Measurements from ENCODE around the gene SORCS1. TPM values are rescaled to one million over a fixed set of nuclear protein-coding genes. Genes with fewer than 3 reads are reported as not detected.

The SORCS1 gene
- total RNA-seq, 1 experiment from 2014 or later: not detected

- no peaks in the 10 kb centered on the region for H3K9me2 ChIP-seq (ENCODE audit: insufficient read depth)
- ChIA-PET CTCF (no interaction called here), POLR2A (ENCODE audit: unreplicated experiment) (no interaction called here)
- no peak overlapping the region for H3K4me3 ChIP-seq
- intact Hi-C loops (cut with micrococcal nuclease; ENCODE audit: unreplicated experiment): no loop called here
- no peaks in the 10 kb centered on the region for H3K27me3 ChIP-seq (ENCODE audit: insufficient read depth, low read depth)
- H3K79me2 ChIP-seq (ENCODE audit: low read depth): no peaks in the 10 kb centered on the region
- no peak overlapping the region for H2AFZ ChIP-seq
- no peak overlapping the region for H3K27ac ChIP-seq
- TF ChIP-seq EZH2 (IDR thresholded peaks at IDR 0.05; ENCODE audit: low read depth): no peak
- no peak for TF ChIP-seq CTCF (conservative IDR thresholded peaks at IDR 0.05)
- H3K9me3 ChIP-seq (ENCODE audit: insufficient read depth, low read depth): no peaks in the 10 kb centered on the region
- H4K20me1 ChIP-seq (ENCODE audit: insufficient read depth): no peaks in the 10 kb centered on the region
- no peak for DNase-seq
- H3K4me1 ChIP-seq (replicated peaks; ENCODE audit: insufficient read depth): no peaks in the 10 kb centered on the region
- no TSS peak for BruUV-seq (replicated peaks)
- H3K4me2 ChIP-seq: no peak overlapping the region
- no peaks in the 10 kb centered on the region for H3F3A ChIP-seq (ENCODE audit: insufficient read depth, low read depth)
- no peaks in the 10 kb centered on the region for H3K36me3 ChIP-seq (ENCODE audit: low read depth)
Measured at GRCh38 chr10:106680061-106680460, 484.4 kb downstream of the SORCS1 start.

- H3K4me2 ChIP-seq: no peak overlapping the region
- H3K36me3 ChIP-seq (ENCODE audit: low read depth): no peaks in the 10 kb centered on the region
- ChIA-PET POLR2A (ENCODE audit: unreplicated experiment) (no interaction called here), CTCF (no interaction called here)
- DNase-seq: no peak
- no peaks in the 10 kb centered on the region for H3K27me3 ChIP-seq (ENCODE audit: insufficient read depth, low read depth)
- no peaks in the 10 kb centered on the region for H4K20me1 ChIP-seq (ENCODE audit: insufficient read depth)
- H3K9me3 ChIP-seq (ENCODE audit: insufficient read depth, low read depth): no peaks in the 10 kb centered on the region
- no peak overlapping the region for H3K4me3 ChIP-seq
- H3K9me2 ChIP-seq (ENCODE audit: insufficient read depth): no peaks in the 10 kb centered on the region
- no peak overlapping the region for H2AFZ ChIP-seq
- intact Hi-C loops (cut with micrococcal nuclease; ENCODE audit: unreplicated experiment): no loop called here
- TF ChIP-seq CTCF (conservative IDR thresholded peaks at IDR 0.05) (no peak), EZH2 (IDR thresholded peaks at IDR 0.05; ENCODE audit: low read depth) (no peak)
- no peaks in the 10 kb centered on the region for H3K4me1 ChIP-seq (replicated peaks; ENCODE audit: insufficient read depth)
- H3K27ac ChIP-seq: no peak overlapping the region
- no TSS peak for BruUV-seq (replicated peaks)
- H3F3A ChIP-seq (ENCODE audit: insufficient read depth, low read depth): no peaks in the 10 kb centered on the region
- H3K79me2 ChIP-seq (ENCODE audit: low read depth): no peaks in the 10 kb centered on the region
Measured at GRCh38 chr10:106679314-106679713, 485.2 kb downstream of the SORCS1 start.

- Histone ChIP-seq H3K27ac (no peak overlapping the region), H3K4me1 (replicated peaks; ENCODE audit: insufficient read depth) (no peaks in the 10 kb centered on the region), H2AFZ (no peak overlapping the region), H3F3A (ENCODE audit: insufficient read depth, low read depth) (no peaks in the 10 kb centered on the region), H3K4me2 (no peak overlapping the region), H3K36me3 (ENCODE audit: low read depth) (no peaks in the 10 kb centered on the region), H3K9me3 (ENCODE audit: insufficient read depth, low read depth) (no peaks in the 10 kb centered on the region), H3K9me2 (ENCODE audit: insufficient read depth) (no peaks in the 10 kb centered on the region), H4K20me1 (ENCODE audit: insufficient read depth) (no peaks in the 10 kb centered on the region), H3K79me2 (ENCODE audit: low read depth) (no peaks in the 10 kb centered on the region), H3K4me3 (no peak overlapping the region), H3K27me3 (ENCODE audit: insufficient read depth, low read depth) (no peaks in the 10 kb centered on the region)
- DNase-seq: no peak
- intact Hi-C loops (cut with micrococcal nuclease; ENCODE audit: unreplicated experiment): no loop called here
- no peak for TF ChIP-seq CTCF (conservative IDR thresholded peaks at IDR 0.05)
- TF ChIP-seq EZH2 (IDR thresholded peaks at IDR 0.05; ENCODE audit: low read depth): no peak
- BruUV-seq (replicated peaks): no TSS peak
- ChIA-PET CTCF (no interaction called here), POLR2A (ENCODE audit: unreplicated experiment) (no interaction called here)
Measured at GRCh38 chr10:106672517-106673175, 491.9 kb downstream of the SORCS1 start.

Data from PC-9 (cell line).